Parathyroid adenoma (tissue), 2 donors: ENCODE measurements around the gene ATE1.

Experiments used
- H2AFZ ChIP-seq: fragments of 300-600 bp; sonication (generic); one replicate; pipeline ENCODE4 v1.7.0; 2017; ENCODE audit warnings: antibody characterized with exemption, mild to moderate bottlenecking
- H3K27ac ChIP-seq: fragments of 300-600 bp; sonication (generic); one replicate; pipeline ENCODE4 v1.7.0; 2017
- H3K27me3 ChIP-seq: fragments of 300-600 bp; sonication (generic); one replicate; pipeline ENCODE4 v1.7.0; 2017; ENCODE audit warnings: low read length; ENCODE audit not compliant: control insufficient read depth, insufficient read depth
- H3K36me3 ChIP-seq: fragments of 300-600 bp; sonication (generic); one replicate; pipeline ENCODE4 v1.7.0; 2017; ENCODE audit warnings: low read length; ENCODE audit not compliant: control insufficient read depth, insufficient read depth
- H3K4me1 ChIP-seq: fragments of 300-600 bp; sonication (generic); one replicate; pipeline ENCODE4 v1.7.0; 2017; ENCODE audit warnings: control low read depth
- H3K4me2 ChIP-seq: fragments of 300-600 bp; sonication (generic); one replicate; pipeline ENCODE4 v1.7.0; 2017; ENCODE audit warnings: low read length
- H3K4me3 ChIP-seq: fragments of 300-600 bp; sonication (generic); one replicate; pipeline ENCODE4 v1.7.0; 2017; ENCODE audit warnings: low read depth, low read length
- H3K79me2 ChIP-seq: fragments of 300-600 bp; sonication (generic); one replicate; pipeline ENCODE4 v1.7.0; 2017; ENCODE audit warnings: control low read depth
- H3K9ac ChIP-seq: fragments of 300-600 bp; sonication (generic); one replicate; pipeline ENCODE4 v1.7.0; 2017; ENCODE audit warnings: mild to moderate bottlenecking
- H3K9me3 ChIP-seq: fragments of 300-600 bp; sonication (generic); one replicate; pipeline ENCODE4 v1.7.0; 2017; ENCODE audit warnings: low read length; ENCODE audit not compliant: control insufficient read depth
- TF ChIP-seq, protein P1 (sequence below): fragments of 300-600 bp; sonication (generic); IDR thresholded peaks from one replicate; pipeline ENCODE4 v1.7.0; 2017; ENCODE audit warnings: antibody characterized with exemption, mild to moderate bottlenecking
- donor health status: primary hyperparathyroidism.

ATE1 gene

DNA sequence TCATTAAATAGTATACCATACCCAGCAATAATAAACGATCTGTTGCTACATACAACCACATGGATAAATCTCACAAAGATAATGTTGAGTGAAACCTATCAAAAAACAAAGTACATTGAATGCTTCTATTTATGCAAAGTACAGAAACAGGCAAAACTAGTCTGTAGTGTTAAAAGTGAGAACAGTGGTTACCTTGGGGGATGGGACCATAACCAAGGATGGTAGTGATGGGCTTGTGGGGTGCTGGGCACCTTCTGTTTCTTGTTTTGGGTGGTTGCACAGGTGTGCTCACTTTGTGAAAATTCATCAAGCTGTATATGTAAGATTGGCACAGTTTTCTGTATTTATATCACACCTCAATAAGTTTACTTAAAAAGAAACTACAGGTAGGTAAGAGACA, 105.7 kb downstream of the ATE1 start:
- TF ChIP-seq, protein P1, sequence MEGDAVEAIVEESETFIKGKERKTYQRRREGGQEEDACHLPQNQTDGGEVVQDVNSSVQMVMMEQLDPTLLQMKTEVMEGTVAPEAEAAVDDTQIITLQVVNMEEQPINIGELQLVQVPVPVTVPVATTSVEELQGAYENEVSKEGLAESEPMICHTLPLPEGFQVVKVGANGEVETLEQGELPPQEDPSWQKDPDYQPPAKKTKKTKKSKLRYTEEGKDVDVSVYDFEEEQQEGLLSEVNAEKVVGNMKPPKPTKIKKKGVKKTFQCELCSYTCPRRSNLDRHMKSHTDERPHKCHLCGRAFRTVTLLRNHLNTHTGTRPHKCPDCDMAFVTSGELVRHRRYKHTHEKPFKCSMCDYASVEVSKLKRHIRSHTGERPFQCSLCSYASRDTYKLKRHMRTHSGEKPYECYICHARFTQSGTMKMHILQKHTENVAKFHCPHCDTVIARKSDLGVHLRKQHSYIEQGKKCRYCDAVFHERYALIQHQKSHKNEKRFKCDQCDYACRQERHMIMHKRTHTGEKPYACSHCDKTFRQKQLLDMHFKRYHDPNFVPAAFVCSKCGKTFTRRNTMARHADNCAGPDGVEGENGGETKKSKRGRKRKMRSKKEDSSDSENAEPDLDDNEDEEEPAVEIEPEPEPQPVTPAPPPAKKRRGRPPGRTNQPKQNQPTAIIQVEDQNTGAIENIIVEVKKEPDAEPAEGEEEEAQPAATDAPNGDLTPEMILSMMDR = no peak
- Histone ChIP-seq H3K4me3 (no peak overlapping the region), H2AFZ (no peak overlapping the region), H3K27ac (no peak overlapping the region), H3K4me2 (no peak overlapping the region), H3K9ac (no peak overlapping the region), H3K79me2 (no peaks in the 10 kb centered on the region), H3K9me3 (no peaks in the 10 kb centered on the region), H3K4me1 (peaks cover 6% of the 10 kb centered on the region), H3K36me3 (no peaks in the 10 kb centered on the region), H3K27me3 (no peaks in the 10 kb centered on the region)

DNA sequence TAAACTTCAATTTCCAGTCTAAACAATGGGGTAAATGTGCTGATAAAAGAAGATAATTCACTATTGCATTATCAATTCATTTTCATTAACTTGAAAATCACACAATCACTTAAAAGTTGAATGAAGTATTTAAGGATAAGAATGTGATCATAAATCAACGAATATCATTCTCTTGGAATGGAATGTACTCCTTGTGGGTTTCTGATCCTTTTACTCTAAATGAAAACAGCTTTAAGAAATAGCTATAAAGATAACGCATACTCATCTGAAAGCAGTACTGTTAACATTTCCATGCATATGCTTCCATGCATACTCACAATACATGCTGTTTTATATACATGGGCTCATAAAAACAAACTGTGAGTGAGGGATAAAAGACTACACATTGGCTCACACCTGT, 108.8 kb downstream of the ATE1 start:
- no peak overlapping the region for H3K4me2 ChIP-seq
- no peaks in the 10 kb centered on the region for H3K79me2 ChIP-seq
- no peaks in the 10 kb centered on the region for H3K36me3 ChIP-seq
- no peak overlapping the region for H3K4me3 ChIP-seq
- no peaks in the 10 kb centered on the region for H3K27me3 ChIP-seq
- H2AFZ ChIP-seq = no peak overlapping the region
- no peaks in the 10 kb centered on the region for H3K9me3 ChIP-seq
- TF ChIP-seq, protein P1 = no peak
- no peak overlapping the region for H3K9ac ChIP-seq
- H3K4me1 ChIP-seq = peaks cover 4% of the 10 kb centered on the region
- H3K27ac ChIP-seq = no peak overlapping the region

DNA sequence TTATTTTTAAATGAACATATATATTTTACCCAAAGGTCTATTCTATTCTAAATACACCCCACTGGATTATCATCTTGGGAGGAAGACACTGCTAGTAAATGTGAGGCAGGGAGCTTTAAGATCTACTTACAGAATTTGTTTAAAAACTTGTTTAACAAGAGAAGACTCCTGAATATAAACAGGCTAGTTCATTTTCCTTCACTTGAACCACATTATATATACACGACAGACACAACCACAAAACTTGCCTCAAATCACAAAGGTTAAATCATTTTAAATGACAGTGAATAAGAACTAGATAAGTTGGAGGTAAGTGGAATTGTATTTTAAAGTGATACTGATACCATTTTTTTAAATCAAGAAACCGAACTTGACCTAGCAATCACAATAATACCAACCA, 109.2 kb downstream of the ATE1 start:
- no peaks in the 10 kb centered on the region for H3K79me2 ChIP-seq

DNA sequence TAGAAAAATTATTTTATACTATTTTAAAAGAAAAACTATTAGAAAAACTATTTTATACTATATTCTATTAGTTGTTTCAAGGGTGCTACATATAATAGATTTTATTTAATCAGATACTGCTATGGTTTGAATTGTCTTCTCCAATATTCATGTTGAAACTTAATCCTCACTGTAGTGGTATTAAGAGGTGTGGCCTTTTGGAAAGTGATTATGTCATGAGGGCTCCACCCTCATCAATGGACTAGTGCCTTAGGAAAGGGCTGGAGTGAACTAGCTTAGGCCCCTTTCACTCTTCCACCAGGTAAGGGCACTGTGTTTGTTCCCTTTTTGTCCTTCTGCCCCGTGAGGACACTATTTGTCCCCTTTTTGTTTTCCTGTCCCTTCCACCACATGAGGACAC, 111.6 kb downstream of the ATE1 start:
- H3K27ac ChIP-seq = no peak overlapping the region
- no peaks in the 10 kb centered on the region for H3K79me2 ChIP-seq
- no peaks in the 10 kb centered on the region for H3K36me3 ChIP-seq
- H2AFZ ChIP-seq = no peak overlapping the region
- no peak overlapping the region for H3K4me3 ChIP-seq
- no peaks in the 10 kb centered on the region for H3K4me1 ChIP-seq
- TF ChIP-seq, protein P1 = no peak
- H3K4me2 ChIP-seq = no peak overlapping the region
- H3K9ac ChIP-seq = no peak overlapping the region
- no peaks in the 10 kb centered on the region for H3K27me3 ChIP-seq
- no peaks in the 10 kb centered on the region for H3K9me3 ChIP-seq

More for the DNA sequence above, 109.2 kb downstream of the ATE1 start:
- no peaks in the 10 kb centered on the region for H3K36me3 ChIP-seq
- TF ChIP-seq, protein P1 = no peak
- H3K4me3 ChIP-seq = no peak overlapping the region
- H3K27me3 ChIP-seq = no peaks in the 10 kb centered on the region
- H3K4me1 ChIP-seq = no peaks in the 10 kb centered on the region
- H2AFZ ChIP-seq = no peak overlapping the region
- H3K27ac ChIP-seq = no peak overlapping the region
- no peak overlapping the region for H3K4me2 ChIP-seq
- no peak overlapping the region for H3K9ac ChIP-seq
- no peaks in the 10 kb centered on the region for H3K9me3 ChIP-seq

DNA sequence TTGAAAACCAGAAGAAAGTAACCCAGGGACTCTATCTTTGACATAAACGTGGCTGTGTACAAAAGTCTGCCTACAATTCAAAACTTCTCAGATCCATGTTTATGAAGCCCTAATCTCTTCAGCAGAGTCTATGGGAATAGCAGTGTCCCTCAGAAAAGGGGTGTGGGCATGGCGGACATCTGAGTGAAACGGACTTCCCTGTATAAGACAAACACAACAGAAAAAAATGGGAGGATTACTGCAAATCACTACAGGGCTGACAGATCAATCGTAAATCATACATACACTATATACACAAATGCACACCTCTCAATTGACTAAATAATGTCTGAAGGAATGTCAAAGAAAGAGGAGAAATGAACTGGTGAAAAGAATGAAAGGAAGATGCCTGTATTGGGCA, 114.0 kb downstream of the ATE1 start:
- H3K36me3 ChIP-seq = no peaks in the 10 kb centered on the region
- no peaks in the 10 kb centered on the region for H3K27me3 ChIP-seq
- H3K9me3 ChIP-seq = no peaks in the 10 kb centered on the region
- H3K4me2 ChIP-seq = no peak overlapping the region
- H3K79me2 ChIP-seq = no peaks in the 10 kb centered on the region
- no peak overlapping the region for H3K27ac ChIP-seq
- H3K4me3 ChIP-seq = no peak overlapping the region
- H2AFZ ChIP-seq = no peak overlapping the region
- TF ChIP-seq, protein P1 = no peak
- no peak overlapping the region for H3K9ac ChIP-seq
- H3K4me1 ChIP-seq = no peaks in the 10 kb centered on the region
